HFFc6 (cell line): Measurements from ENCODE around the gene CTU2. TPM values are rescaled to one million over a fixed set of nuclear protein-coding genes. Genes with fewer than 3 reads are reported as not detected.

Experiments
- DNase-seq: peaks from one replicate; pipeline ENCODE4 v3.0.0-alpha.2; 2018
- H3K27ac Mint-ChIP-seq: 2 replicates; pipeline ENCODE4 v1.8.0; 2020; ENCODE audit warnings: mild to moderate bottlenecking, mixed read lengths
- H3K27me3 Mint-ChIP-seq: 2 replicates; pipeline ENCODE4 v1.8.0; 2021; ENCODE audit warnings: mild to moderate bottlenecking, moderate library complexity, mixed read lengths; ENCODE audit not compliant: insufficient read depth
- H3K36me3 Mint-ChIP-seq: 2 replicates; pipeline ENCODE4 v1.8.0; 2021; ENCODE audit warnings: low read depth, mixed read lengths
- H3K4me1 Mint-ChIP-seq: 2 replicates; pipeline ENCODE4 v1.8.0; 2020; ENCODE audit warnings: low read depth, mixed read lengths
- H3K4me3 Mint-ChIP-seq: 2 replicates; pipeline ENCODE4 v1.8.0; 2020; ENCODE audit warnings: mild to moderate bottlenecking, moderate library complexity, mixed read lengths
- H3K9me3 Mint-ChIP-seq: 2 replicates; pipeline ENCODE4 v1.8.0; 2020; ENCODE audit warnings: mild to moderate bottlenecking, mixed read lengths
- total RNA-seq, 6 experiments: library from RNA; stranded (reverse); fragmentation: NEBNext Ultra II Directional; extraction: Animal tissue kit (Norgen Biotek cat#: 25700); gene quantifications; 2 replicates in 1 of 6; 3 replicates in 5 of 6; pipeline ENCODE4 v1.2.3, GENCODE V29; 2021
- TF ChIP-seq, protein P1 (sequence below): fragments of 200-600 bp; sonication (generic); IDR thresholded peaks from 2 replicates; pipeline ENCODE4 v1.5.0; 2021; ENCODE audit warnings: antibody characterized with exemption, mild to moderate bottlenecking

Gene CTU2
- total RNA-seq, 6 experiments from 2014 or later, result 26.2 to 37.0 (median 33.2) TPM

GRCh38 chr16:88759976-88760350, 53.7 kb downstream of the CTU2 start:
- Mint-ChIP-seq H3K4me1 (peaks cover 36% of the 10 kb centered on the region), H3K27me3 (peaks cover 4% of the 10 kb centered on the region), H3K27ac (no peak overlapping the region), H3K9me3 (no peaks in the 10 kb centered on the region), H3K36me3 (peaks cover 12% of the 10 kb centered on the region), H3K4me3 (no peak overlapping the region)
- DNase-seq, result no peak
- TF ChIP-seq, protein P1, sequence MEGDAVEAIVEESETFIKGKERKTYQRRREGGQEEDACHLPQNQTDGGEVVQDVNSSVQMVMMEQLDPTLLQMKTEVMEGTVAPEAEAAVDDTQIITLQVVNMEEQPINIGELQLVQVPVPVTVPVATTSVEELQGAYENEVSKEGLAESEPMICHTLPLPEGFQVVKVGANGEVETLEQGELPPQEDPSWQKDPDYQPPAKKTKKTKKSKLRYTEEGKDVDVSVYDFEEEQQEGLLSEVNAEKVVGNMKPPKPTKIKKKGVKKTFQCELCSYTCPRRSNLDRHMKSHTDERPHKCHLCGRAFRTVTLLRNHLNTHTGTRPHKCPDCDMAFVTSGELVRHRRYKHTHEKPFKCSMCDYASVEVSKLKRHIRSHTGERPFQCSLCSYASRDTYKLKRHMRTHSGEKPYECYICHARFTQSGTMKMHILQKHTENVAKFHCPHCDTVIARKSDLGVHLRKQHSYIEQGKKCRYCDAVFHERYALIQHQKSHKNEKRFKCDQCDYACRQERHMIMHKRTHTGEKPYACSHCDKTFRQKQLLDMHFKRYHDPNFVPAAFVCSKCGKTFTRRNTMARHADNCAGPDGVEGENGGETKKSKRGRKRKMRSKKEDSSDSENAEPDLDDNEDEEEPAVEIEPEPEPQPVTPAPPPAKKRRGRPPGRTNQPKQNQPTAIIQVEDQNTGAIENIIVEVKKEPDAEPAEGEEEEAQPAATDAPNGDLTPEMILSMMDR, result no peak

DNA sequence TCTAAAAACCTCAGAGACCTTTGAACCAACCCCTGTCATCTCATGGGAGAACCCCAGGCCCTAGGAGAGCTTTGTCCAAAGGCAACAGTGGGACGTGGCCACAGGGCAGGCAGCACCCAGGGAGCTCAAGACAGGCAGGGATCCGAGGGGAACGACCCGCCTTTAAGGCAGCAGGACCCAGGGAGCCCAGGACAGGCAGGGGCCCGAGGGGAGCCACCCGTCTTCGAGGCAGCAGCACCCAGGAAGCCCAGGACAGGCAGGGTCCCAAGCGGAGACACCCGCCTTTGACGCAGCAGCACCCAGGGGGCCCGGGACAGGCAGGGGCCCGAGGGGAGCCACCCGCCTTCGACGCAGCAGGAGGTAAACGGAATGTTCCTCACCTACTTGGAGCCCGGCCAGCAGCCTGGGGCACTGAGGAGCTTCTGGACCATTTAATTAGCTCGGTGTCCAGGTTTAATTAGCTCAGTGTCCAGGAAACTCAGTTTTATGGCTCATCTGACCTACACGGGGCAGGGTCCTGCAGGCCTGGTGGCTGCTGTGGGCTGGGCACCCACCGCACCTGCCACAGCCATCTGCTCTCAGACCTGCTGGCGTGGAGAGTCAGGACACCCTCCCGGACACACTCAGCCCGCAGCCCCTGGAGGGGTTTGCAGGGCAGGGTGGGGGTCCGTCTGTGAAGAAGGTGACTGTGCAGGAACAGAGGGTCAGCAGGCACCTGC, 54.3 kb downstream of the CTU2 start:
- no peak overlapping the region for H3K27ac Mint-ChIP-seq

GRCh38 chr16:88761143-88761534, 54.8 kb downstream of the CTU2 start:
- TF ChIP-seq, protein P1, result no peak
- Mint-ChIP-seq H3K4me3 (no peak overlapping the region), H3K27ac (no peak overlapping the region), H3K27me3 (peaks cover 4% of the 10 kb centered on the region), H3K4me1 (peaks cover 37% of the 10 kb centered on the region), H3K9me3 (no peaks in the 10 kb centered on the region), H3K36me3 (peaks cover 12% of the 10 kb centered on the region)
- no peak for DNase-seq

More for the DNA sequence above, 54.3 kb downstream of the CTU2 start:
- H3K9me3 Mint-ChIP-seq, result no peaks in the 10 kb centered on the region
- peaks cover 12% of the 10 kb centered on the region for H3K36me3 Mint-ChIP-seq
- peaks cover 4% of the 10 kb centered on the region for H3K27me3 Mint-ChIP-seq
- H3K4me3 Mint-ChIP-seq, result no peak overlapping the region
- H3K4me1 Mint-ChIP-seq, result peaks cover 35% of the 10 kb centered on the region
- DNase-seq, result no peak
- TF ChIP-seq, protein P1, result no peak

DNA sequence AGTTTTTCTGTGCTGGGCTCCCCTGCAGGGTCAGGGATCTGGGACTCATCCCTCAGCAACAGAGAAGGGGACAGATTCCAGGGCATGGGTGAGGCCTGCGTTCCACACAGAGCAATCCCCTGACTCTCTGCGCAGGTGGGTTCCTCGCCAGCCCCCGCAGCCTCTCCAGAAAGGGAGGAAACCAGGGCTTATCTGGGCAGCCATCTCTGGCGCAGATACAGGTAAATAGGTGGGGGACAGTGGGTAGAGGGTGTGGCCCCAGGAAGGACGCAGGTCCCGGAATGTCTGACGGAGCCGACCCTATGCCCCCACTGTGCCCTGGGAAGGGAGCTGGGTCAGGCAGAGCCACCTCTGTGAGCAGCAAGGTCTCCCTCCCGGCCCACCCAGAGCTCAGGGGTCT, 55.5 kb downstream of the CTU2 start:
- Mint-ChIP-seq H3K4me1 (peaks cover 40% of the 10 kb centered on the region), H3K27ac (no peak overlapping the region), H3K36me3 (peaks cover 13% of the 10 kb centered on the region), H3K4me3 (no peak overlapping the region), H3K9me3 (no peaks in the 10 kb centered on the region), H3K27me3 (peaks cover 4% of the 10 kb centered on the region)
- TF ChIP-seq, protein P1, result no peak
- no peak for DNase-seq

- H3K27me3 Mint-ChIP-seq, result peaks cover 4% of the 10 kb centered on the region
- TF ChIP-seq, protein P1, result no peak
- peaks cover 16% of the 10 kb centered on the region for H3K36me3 Mint-ChIP-seq
- no peak overlapping the region for H3K27ac Mint-ChIP-seq
- H3K4me3 Mint-ChIP-seq, result no peak overlapping the region
- peaks cover 45% of the 10 kb centered on the region for H3K4me1 Mint-ChIP-seq
- DNase-seq, result no peak
- H3K9me3 Mint-ChIP-seq, result no peaks in the 10 kb centered on the region
Measured at GRCh38 chr16:88762258-88762870, 56.1 kb downstream of the CTU2 start.
